HG03571 (cell line): ENCODE measurements around the gene KY.

Source experiments
- ATAC-seq: cut with Tn5 transposase; IDR thresholded peaks from one replicate; pipeline ENCODE4 v1.9.1; 2021; ENCODE audit not compliant: unreplicated experiment

Gene KY

GRCh38 chr3:134672571-134672970 lies 21.7 kb upstream of the KY start:
- ATAC-seq: no peak

- ATAC-seq: no peak
These were observed 17.1 kb upstream of the KY start for GRCh38 chr3:134667956-134668355.

- ATAC-seq: no peak
These were observed 16.6 kb upstream of the KY start for GRCh38 chr3:134667406-134667805.

- no peak for ATAC-seq
These were observed 16.1 kb upstream of the KY start for GRCh38 chr3:134666885-134667284.

GRCh38 chr3:134666466-134666865 lies 15.6 kb upstream of the KY start:
- no peak for ATAC-seq

GRCh38 chr3:134666052-134666451 lies 15.2 kb upstream of the KY start:
- ATAC-seq: no peak

GRCh38 chr3:134665243-134665642 lies 14.4 kb upstream of the KY start:
- ATAC-seq: no peak

- no peak for ATAC-seq
These were observed 13.1 kb upstream of the KY start for GRCh38 chr3:134663721-134664456.

GRCh38 chr3:134660046-134660441 lies 9.2 kb upstream of the KY start:
- no peak for ATAC-seq

GRCh38 chr3:134659391-134660045 lies 8.7 kb upstream of the KY start:
- ATAC-seq: no peak

- no peak for ATAC-seq
These were observed 7.7 kb upstream of the KY start for GRCh38 chr3:134658555-134658954.

GRCh38 chr3:134656211-134656800 lies 5.5 kb upstream of the KY start:
- no peak for ATAC-seq

GRCh38 chr3:134655706-134656105 lies 4.9 kb upstream of the KY start:
- no peak for ATAC-seq

- no peak for ATAC-seq
These were observed 3.2 kb upstream of the KY start for GRCh38 chr3:134654031-134654430.

- no peak for ATAC-seq
These were observed 2.2 kb upstream of the KY start for GRCh38 chr3:134652886-134653630.

- no peak for ATAC-seq
These were observed 1.6 kb upstream of the KY start for GRCh38 chr3:134652409-134652831.

GRCh38 chr3:134651347-134652041 lies 672 bp upstream of the KY start:
- ATAC-seq: no peak

GRCh38 chr3:134649106-134649705 lies 1.6 kb downstream of the KY start:
- ATAC-seq: no peak

- ATAC-seq: no peak
These were observed 2.7 kb downstream of the KY start for GRCh38 chr3:134647902-134648760.

- no peak for ATAC-seq
These were observed 4.7 kb downstream of the KY start for GRCh38 chr3:134646086-134646485.
